ENCODE results near the gene DSG2.

- no peak for TF ChIP-seq POLR2A (IDR thresholded peaks at IDR 0.05)
- no peak for TF ChIP-seq CTCF (IDR thresholded peaks at IDR 0.05)
Observed at GRCh38 chr18:31484461-31484860, 13.5 kb upstream of the DSG2 start.
